HepG2 (cell line): Measurements from ENCODE around the gene THOC6. TPM values are rescaled to one million over a fixed set of nuclear protein-coding genes. Genes with fewer than 3 reads are reported as not detected.
A peak's percentile ranks its signal among the peaks of the same experiment; 100 is the strongest.

ENCODE experiments used
- CEBPB ChIP-seq: IDR thresholded peaks from 2 replicates; pipeline ENCODE4 v1.6.1; 2011; ENCODE audit warnings: low read depth, low read length, improper control_type of control experiment, borderline replicate concordance
- HDAC2 ChIP-seq: sonication (generic); formaldehyde crosslinking; IDR thresholded peaks from 2 replicates; pipeline ENCODE4 v1.4.0; 2020; ENCODE audit warnings: missing genetic modification reagents
- PTBP1 ChIP-seq: fragments of 200-400 bp; formaldehyde crosslinking; IDR thresholded peaks from 2 replicates; pipeline ENCODE4 v1.6.1; 2018; ENCODE audit warnings: low read length, low read depth; ENCODE audit not compliant: poor library complexity, severe bottlenecking
- SIN3A ChIP-seq: IDR thresholded peaks from 2 replicates; pipeline ENCODE4 v1.6.1; 2011; ENCODE audit warnings: low read depth, mild to moderate bottlenecking, control low read depth, low read length, borderline replicate concordance
- TSC22D2 ChIP-seq: sonication (generic); formaldehyde crosslinking; IDR thresholded peaks from 2 replicates; pipeline ENCODE4 v1.5.1; 2020; ENCODE audit warnings: missing genetic modification reagents, mild to moderate bottlenecking, borderline replicate concordance
- ZNF367 ChIP-seq: sonication (generic); formaldehyde crosslinking; IDR thresholded peaks from 2 replicates; pipeline ENCODE4 v1.4.0; 2020; ENCODE audit warnings: missing genetic modification reagents, borderline replicate concordance
- ZNF383 ChIP-seq: sonication (generic); formaldehyde crosslinking; IDR thresholded peaks from 2 replicates; pipeline ENCODE4 v1.4.0; 2020; ENCODE audit warnings: missing genetic modification reagents, mild to moderate bottlenecking, borderline replicate concordance
- ZNF83 ChIP-seq: sonication (generic); formaldehyde crosslinking; IDR thresholded peaks from 2 replicates; pipeline ENCODE4 v1.4.0; 2020; ENCODE audit warnings: missing genetic modification reagents, mild to moderate bottlenecking, borderline replicate concordance
- ZNF883 ChIP-seq: sonication (generic); formaldehyde crosslinking; IDR thresholded peaks from 2 replicates; pipeline ENCODE4 v1.5.1; 2020; ENCODE audit warnings: mild to moderate bottlenecking, missing genetic modification reagents; ENCODE audit errors: not compliant biosample characterization
- polyA plus RNA-seq, 8 experiments: library from polyadenylated mRNA; depleted of rRNA in 3 of 8; stranded (reverse) in 7 of 8; unstranded in 1 of 8; fragments of >200 nt; fragmentation: Illumina TruSeq in 4 of 8; extraction: Trizol in 4 of 8; gene quantifications; 2 replicates each; pipeline versions ENCODE4 v1.2.1 to v1.2.3, GENCODE V29; 2011 to 2016; ENCODE audit warnings: low read depth in 4 of 8, missing spikeins in 1 of 8, mixed read lengths in 1 of 8; ENCODE audit not compliant: insufficient read depth in 1 of 8
- total RNA-seq, 5 experiments: library from RNA; depleted of rRNA; stranded (reverse); fragments of >200 nt; fragmentation: Illumina TruSeq; extraction: Trizol; gene quantifications; 2 replicates each; pipeline ENCODE4 v1.2.3, GENCODE V29; 2016; ENCODE audit warnings: low read depth in 1 of 5
- TF ChIP-seq, protein P1 (sequence below), 2 experiments: sonication (generic) in 1 of 2; formaldehyde crosslinking in 1 of 2; IDR thresholded peaks; 2 replicates each; pipeline versions ENCODE4 v1.4.0 to v1.6.1; 2018 to 2020; ENCODE audit warnings: missing genetic modification reagents in 2 of 2, borderline replicate concordance in 1 of 2, low read depth in 1 of 2, mild to moderate bottlenecking in 1 of 2, missing biosample characterization in 1 of 2
- TF ChIP-seq, protein P2 (sequence below): sonication (generic); formaldehyde crosslinking; IDR thresholded peaks from 2 replicates; pipeline ENCODE4 v1.4.0; 2020; ENCODE audit warnings: missing genetic modification reagents
- TF ChIP-seq, protein P3 (sequence below): sonication (generic); formaldehyde crosslinking; IDR thresholded peaks from 2 replicates; pipeline ENCODE4 v1.5.0; 2020; ENCODE audit warnings: mild to moderate bottlenecking, missing genetic modification reagents

Gene THOC6
- total and polyA plus RNA-seq, 2 of the 13 experiments (the other 11 are each of a cell fraction or from before 2014, with no cell fraction given), result 32.1 to 37.0 TPM

DNA sequence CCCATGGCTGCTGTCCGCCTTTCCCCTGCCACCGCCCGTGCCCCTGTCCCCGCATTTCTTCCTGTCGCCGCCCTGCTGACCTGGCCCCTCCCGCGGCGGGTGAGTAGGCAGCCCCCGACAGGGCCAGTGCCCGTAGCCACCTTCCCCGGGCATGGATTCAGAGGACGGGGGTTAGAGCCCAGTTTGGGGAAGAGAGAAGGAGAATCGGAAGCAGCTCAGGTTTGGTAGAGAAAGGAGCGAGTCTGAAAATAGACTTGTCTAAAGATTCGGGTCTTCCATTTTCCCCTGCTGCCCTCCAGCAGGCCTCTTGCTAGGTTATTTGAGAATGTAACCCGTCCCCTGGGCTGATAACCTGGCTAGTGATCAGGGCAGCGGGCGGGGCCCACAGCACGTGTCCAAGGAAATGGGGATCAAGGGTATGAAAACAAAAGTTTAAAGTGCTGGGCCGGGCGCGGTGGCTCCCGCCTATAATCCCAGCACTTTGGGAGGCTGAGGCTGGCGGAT is 19.0 kb upstream of the THOC6 start (continued):
- TF ChIP-seq, protein P1, sequence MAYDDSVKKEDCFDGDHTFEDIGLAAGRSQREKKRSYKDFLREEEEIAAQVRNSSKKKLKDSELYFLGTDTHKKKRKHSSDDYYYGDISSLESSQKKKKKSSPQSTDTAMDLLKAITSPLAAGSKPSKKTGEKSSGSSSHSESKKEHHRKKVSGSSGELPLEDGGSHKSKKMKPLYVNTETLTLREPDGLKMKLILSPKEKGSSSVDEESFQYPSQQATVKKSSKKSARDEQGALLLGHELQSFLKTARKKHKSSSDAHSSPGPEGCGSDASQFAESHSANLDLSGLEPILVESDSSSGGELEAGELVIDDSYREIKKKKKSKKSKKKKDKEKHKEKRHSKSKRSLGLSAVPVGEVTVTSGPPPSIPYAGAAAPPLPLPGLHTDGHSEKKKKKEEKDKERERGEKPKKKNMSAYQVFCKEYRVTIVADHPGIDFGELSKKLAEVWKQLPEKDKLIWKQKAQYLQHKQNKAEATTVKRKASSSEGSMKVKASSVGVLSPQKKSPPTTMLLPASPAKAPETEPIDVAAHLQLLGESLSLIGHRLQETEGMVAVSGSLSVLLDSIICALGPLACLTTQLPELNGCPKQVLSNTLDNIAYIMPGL (CRISPR knock-in tag; IDR thresholded peaks at IDR 0.05; ENCODE audit: borderline replicate concordance in 1 of 2, low read depth in 1 of 2), result no peak
- no peak for TF ChIP-seq CEBPB
- TF ChIP-seq ZNF367 (CRISPR knock-in tag), result peak; percentile 69; the same call in 1 of the 2 replicates
- TF ChIP-seq HDAC2, result peak; percentile 29; the same call in 1 of the 2 replicates
- no peak for TF ChIP-seq ZNF83
- no peak for TF ChIP-seq SIN3A
- TF ChIP-seq, protein P2, sequence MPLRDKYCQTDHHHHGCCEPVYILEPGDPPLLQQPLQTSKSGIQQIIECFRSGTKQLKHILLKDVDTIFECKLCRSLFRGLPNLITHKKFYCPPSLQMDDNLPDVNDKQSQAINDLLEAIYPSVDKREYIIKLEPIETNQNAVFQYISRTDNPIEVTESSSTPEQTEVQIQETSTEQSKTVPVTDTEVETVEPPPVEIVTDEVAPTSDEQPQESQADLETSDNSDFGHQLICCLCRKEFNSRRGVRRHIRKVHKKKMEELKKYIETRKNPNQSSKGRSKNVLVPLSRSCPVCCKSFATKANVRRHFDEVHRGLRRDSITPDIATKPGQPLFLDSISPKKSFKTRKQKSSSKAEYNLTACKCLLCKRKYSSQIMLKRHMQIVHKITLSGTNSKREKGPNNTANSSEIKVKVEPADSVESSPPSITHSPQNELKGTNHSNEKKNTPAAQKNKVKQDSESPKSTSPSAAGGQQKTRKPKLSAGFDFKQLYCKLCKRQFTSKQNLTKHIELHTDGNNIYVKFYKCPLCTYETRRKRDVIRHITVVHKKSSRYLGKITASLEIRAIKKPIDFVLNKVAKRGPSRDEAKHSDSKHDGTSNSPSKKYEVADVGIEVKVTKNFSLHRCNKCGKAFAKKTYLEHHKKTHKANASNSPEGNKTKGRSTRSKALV (CRISPR knock-in tag), result no peak
- TF ChIP-seq ZNF383 (CRISPR knock-in tag), result no peak
- TF ChIP-seq, protein P3, sequence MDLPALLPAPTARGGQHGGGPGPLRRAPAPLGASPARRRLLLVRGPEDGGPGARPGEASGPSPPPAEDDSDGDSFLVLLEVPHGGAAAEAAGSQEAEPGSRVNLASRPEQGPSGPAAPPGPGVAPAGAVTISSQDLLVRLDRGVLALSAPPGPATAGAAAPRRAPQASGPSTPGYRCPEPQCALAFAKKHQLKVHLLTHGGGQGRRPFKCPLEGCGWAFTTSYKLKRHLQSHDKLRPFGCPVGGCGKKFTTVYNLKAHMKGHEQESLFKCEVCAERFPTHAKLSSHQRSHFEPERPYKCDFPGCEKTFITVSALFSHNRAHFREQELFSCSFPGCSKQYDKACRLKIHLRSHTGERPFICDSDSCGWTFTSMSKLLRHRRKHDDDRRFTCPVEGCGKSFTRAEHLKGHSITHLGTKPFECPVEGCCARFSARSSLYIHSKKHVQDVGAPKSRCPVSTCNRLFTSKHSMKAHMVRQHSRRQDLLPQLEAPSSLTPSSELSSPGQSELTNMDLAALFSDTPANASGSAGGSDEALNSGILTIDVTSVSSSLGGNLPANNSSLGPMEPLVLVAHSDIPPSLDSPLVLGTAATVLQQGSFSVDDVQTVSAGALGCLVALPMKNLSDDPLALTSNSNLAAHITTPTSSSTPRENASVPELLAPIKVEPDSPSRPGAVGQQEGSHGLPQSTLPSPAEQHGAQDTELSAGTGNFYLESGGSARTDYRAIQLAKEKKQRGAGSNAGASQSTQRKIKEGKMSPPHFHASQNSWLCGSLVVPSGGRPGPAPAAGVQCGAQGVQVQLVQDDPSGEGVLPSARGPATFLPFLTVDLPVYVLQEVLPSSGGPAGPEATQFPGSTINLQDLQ (CRISPR knock-in tag), result no peak
- no peak for TF ChIP-seq ZNF883
- no peak for TF ChIP-seq TSC22D2 (CRISPR knock-in tag)
- TF ChIP-seq PTBP1, result no peak
- TF ChIP-seq, all 625 proteins: peak for 55
